Subcutaneous adipose tissue (tissue), 4 donors: ENCODE results near the gene REPS1. TPM values are rescaled to one million over a fixed set of nuclear protein-coding genes. Genes with fewer than 3 reads are reported as not detected.

Experiments
- total RNA-seq, 4 donors: library from RNA; depleted of rRNA; stranded (reverse); fragments of >200 nt; gene quantifications; one replicate each; pipeline ENCODE4 v1.1.0, GENCODE V29; 2016
- TF ChIP-seq, protein P1 (sequence below): fragments of 450-650 bp; IDR thresholded peaks from one replicate; pipeline ENCODE4 v1.5.1; 2016; ENCODE audit warnings: low read depth, mild to moderate bottlenecking, control low read depth, antibody characterized with exemption, moderate library complexity

The REPS1 gene
- total RNA-seq, 4 donors from 2014 or later = 27.1 to 47.3 (median 33.1) TPM

DNA sequence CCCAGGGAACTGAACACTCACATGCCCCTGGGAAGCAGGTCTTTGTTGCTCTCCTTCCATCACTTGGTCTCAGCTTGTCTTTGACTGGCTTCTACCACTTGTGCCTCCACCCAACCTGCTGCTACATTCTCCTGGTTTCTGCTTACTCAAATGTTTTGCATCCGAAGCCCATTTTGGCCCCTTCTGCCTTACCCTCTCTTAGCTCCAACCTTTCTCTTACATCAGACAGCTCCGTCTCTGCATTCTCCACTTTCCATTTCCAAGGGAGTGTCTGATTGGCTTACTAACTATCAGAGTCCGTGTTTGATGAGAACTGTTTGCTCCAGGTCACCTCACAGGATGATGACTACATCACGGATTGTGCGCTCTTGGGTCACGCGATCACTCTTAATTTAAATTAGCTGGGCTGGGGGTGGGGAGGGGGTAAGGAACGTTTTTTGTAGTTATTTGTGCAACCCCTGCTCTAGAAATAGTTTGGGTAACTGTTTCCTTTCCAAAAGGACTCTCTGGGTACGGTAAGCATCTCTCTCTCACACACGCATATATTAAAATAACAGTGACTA, 39.6 kb upstream of the REPS1 start:
- TF ChIP-seq, protein P1, sequence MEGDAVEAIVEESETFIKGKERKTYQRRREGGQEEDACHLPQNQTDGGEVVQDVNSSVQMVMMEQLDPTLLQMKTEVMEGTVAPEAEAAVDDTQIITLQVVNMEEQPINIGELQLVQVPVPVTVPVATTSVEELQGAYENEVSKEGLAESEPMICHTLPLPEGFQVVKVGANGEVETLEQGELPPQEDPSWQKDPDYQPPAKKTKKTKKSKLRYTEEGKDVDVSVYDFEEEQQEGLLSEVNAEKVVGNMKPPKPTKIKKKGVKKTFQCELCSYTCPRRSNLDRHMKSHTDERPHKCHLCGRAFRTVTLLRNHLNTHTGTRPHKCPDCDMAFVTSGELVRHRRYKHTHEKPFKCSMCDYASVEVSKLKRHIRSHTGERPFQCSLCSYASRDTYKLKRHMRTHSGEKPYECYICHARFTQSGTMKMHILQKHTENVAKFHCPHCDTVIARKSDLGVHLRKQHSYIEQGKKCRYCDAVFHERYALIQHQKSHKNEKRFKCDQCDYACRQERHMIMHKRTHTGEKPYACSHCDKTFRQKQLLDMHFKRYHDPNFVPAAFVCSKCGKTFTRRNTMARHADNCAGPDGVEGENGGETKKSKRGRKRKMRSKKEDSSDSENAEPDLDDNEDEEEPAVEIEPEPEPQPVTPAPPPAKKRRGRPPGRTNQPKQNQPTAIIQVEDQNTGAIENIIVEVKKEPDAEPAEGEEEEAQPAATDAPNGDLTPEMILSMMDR = no peak

DNA sequence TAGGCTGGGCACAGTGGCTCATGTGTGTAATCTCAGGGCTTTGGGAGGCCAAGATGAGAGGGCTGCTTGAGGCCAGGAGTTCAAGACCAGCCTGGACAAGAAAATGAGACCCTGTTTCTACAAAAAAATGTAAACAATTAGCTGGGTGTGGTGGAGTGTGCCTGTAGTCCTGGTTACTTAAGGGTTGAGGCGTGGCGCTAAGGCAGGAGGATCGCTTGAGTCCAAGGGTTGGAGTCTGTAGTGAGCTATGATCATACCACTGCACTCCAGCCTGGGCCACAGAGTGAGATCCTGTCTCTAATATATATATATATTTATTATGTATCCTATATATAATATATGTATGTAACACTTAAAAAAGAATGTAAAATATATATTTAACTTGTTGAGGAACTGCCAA, 32.6 kb upstream of the REPS1 start:
- TF ChIP-seq, protein P1 = no peak

DNA sequence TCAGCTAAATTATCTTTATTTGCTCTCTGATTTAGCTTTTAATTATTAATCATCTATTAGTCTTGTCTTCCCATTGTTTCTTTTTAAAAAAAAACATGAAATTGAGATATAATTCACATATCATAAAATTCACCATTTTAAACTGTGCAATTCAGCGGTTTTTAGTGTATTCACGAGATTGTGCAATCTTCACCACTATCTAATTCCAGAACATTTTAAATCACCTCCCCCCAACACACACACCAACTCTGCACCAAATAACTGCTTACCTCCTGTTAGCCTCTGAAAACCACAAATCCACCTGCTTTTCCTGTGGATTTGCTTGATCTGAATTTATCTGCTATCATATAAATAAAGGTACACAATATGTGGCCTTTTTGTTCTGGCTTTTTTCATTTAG, 31.7 kb upstream of the REPS1 start:
- TF ChIP-seq, protein P1 = no peak

DNA sequence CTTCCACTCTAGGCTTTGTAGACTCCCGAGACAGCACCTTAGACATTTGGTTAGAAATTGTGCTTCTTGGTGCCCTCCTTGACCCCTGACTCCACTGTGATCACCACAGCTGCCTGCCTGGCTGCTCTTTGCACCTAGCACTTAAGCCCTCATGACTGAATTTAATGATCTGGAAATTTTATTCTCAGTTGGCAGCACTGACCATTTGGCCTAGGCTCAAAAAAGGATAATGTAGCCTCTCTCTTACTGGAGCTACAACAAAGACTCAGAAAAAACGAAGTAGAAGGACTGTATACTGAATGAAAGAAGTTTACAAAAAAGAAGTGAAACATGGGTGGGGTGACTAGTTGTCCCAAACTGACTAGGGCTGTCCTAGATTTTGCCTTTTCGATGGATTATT, 29.2 kb upstream of the REPS1 start:
- TF ChIP-seq, protein P1 = no peak

DNA sequence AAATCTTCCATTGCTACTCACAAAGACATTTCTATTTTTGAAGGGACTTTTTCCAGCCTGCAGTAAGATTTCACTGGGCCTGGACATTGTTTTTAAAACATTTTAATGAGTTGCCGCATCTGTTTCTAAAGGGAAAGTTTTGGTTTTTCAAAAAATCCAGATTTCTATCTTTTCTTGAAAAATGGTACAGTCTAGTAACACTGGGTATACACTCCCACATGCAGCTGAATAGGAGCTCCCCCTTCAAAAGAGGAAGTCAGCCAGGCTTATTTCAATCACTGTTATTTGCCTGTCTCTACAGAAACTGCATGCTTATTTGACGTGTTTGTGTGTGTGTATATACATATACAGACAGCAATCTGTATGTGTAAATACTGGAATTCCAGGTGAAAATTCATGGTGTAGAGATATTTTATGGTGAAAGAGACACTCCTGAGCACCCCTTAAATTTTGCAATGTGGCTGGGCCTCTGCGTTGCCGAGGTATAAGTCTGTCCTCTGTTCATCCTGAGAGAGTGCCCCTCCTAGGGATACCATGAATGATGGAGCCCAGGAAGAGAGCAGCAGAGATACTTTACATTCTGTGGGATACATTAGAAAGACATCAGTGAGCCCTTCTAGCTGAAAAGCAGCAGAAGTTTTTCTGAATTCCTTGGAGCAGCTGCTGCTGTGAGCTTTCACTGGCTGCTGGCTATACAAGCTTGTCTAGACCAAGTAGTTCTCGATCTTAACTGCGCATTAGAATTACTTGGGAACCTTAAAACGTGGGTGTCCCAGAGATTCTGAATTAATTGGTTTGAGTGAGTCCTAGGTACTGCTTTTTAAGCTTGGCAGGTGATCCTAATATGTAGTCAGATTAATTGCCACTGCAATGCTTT, 28.5 kb upstream of the REPS1 start:
- TF ChIP-seq, protein P1 = no peak

DNA sequence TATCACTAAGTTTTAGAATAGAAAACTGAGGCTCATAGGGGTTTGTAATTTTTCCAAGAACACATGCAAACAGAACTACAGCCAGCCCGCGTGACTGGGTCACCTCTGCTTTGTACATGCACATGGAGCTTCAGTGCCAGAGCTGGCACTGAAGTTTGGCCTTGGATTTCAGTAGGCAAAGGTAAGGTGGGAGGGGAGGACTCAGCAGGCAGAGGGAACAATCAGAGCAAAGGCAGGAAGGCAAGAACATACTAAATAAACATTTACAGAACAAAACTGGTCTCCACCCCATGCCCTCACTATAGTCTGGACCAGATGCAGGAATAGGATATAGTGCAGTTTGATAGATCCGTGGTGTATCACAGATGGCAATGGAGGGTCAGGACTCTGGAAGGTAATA, 26.9 kb upstream of the REPS1 start:
- TF ChIP-seq, protein P1 = no peak

DNA sequence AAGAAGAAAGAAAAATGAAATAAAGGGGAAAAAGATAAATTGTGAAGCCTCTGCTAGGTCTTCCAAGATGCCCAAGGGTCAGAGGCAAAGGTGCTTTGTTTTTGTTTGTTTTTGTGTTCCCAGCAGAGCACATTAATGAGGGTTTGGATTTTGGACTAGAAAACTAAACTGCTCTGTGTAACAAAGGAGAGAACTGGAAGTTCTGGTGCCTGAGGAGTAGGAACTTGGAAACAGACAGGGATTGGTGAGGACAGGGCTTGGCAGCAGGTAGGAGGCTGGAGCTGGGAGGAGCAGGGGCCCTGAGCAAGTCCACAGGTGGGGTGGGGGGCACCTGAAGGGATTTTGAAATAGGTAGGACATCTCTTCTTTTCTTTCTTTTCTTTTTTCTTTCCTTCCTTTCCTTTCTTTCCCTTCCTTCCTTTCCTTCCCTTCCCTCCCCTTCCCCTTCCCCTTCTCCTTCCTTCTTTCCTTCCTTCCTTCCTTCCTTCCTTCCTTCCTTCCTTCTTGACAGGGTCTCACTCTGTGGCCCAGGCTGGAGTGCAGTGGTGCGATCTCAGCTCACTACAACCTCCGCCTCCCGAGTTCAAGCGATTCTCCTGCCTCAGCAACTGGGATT, 25.2 kb upstream of the REPS1 start:
- TF ChIP-seq, protein P1 = no peak
